Neuronal stem cell (in vitro differentiated cells): Measurements from ENCODE around the gene ISG20L2.
A peak's percentile ranks its signal among the peaks of the same experiment; 100 is the strongest.

ENCODE experiments used
- DNase-seq: peaks from one replicate; pipeline ENCODE4 v3.0.0-alpha.2; 2013; ENCODE audit warnings: low spot score
- H2AFZ ChIP-seq: one replicate; pipeline ENCODE4 v1.6.1; 2013; ENCODE audit warnings: mild to moderate bottlenecking, low read length, inconsistent platforms
- H2AK5ac ChIP-seq: 2 replicates; pipeline ENCODE4 v1.6.1; 2013; ENCODE audit warnings: low read depth, mild to moderate bottlenecking, inconsistent platforms, low read length, moderate library complexity, mixed read lengths
- H2BK120ac ChIP-seq: 2 replicates; pipeline ENCODE4 v1.6.1; 2013; ENCODE audit warnings: low read depth, mild to moderate bottlenecking, inconsistent platforms, low read length, moderate library complexity, mixed read lengths
- H2BK12ac ChIP-seq: one replicate; pipeline ENCODE4 v1.6.1; 2013; ENCODE audit warnings: low read length, inconsistent platforms
- H2BK15ac ChIP-seq: 2 replicates; pipeline ENCODE4 v1.6.1; 2013; ENCODE audit warnings: mild to moderate bottlenecking, low read length, inconsistent platforms, mixed read lengths
- H2BK5ac ChIP-seq: one replicate; pipeline ENCODE4 v1.6.1; 2013; ENCODE audit warnings: inconsistent platforms, mild to moderate bottlenecking, low read length, moderate library complexity
- H3K14ac ChIP-seq: one replicate; pipeline ENCODE4 v1.6.1; 2013; ENCODE audit warnings: low read length, inconsistent platforms
- H3K18ac ChIP-seq: 2 replicates; pipeline ENCODE4 v1.6.1; 2013; ENCODE audit warnings: low read length, inconsistent platforms
- H3K23ac ChIP-seq: 2 replicates; pipeline ENCODE4 v1.6.1; 2013; ENCODE audit warnings: low read depth, mild to moderate bottlenecking, mixed read lengths, low read length, inconsistent platforms; ENCODE audit not compliant: poor library complexity
- H3K27ac ChIP-seq: replicated peaks from 3 replicates; pipeline ENCODE4 v1.5.1; 2013; ENCODE audit warnings: low read length, inconsistent platforms
- H3K27me3 ChIP-seq, 3 experiments: 2 replicates each; pipeline ENCODE4 v1.6.1; 2013; ENCODE audit warnings: low read length in 3 of 3, mild to moderate bottlenecking in 2 of 3, inconsistent platforms in 1 of 3, low read depth in 1 of 3, mixed read lengths in 1 of 3, moderate library complexity in 1 of 3; ENCODE audit not compliant: control insufficient read depth in 3 of 3, insufficient read depth in 3 of 3
- H3K36me3 ChIP-seq, 2 donors: replicated peaks in 1 of 2; 2 replicates each; pipeline ENCODE4 v1.6.1; 2013; ENCODE audit warnings: low read length in 2 of 2; ENCODE audit not compliant: control insufficient read depth in 2 of 2, insufficient read depth in 2 of 2
- H3K4ac ChIP-seq: 2 replicates; pipeline ENCODE4 v1.6.1; 2013; ENCODE audit warnings: inconsistent platforms, mild to moderate bottlenecking, low read length, moderate library complexity
- H3K4me1 ChIP-seq, 2 donors: 1 replicate in 1 of 2; 2 replicates in 1 of 2; pipeline ENCODE4 v1.6.1; 2013; ENCODE audit warnings: low read length in 2 of 2, low read depth in 1 of 2; ENCODE audit not compliant: control insufficient read depth in 2 of 2, insufficient read depth in 1 of 2
- H3K4me2 ChIP-seq: one replicate; pipeline ENCODE4 v1.6.1; 2013; ENCODE audit warnings: mild to moderate bottlenecking, low read length, inconsistent platforms; ENCODE audit not compliant: insufficient read depth, poor library complexity, severe bottlenecking
- H3K4me3 ChIP-seq, 2 donors: 2 replicates each; pipeline ENCODE4 v1.5.1; 2013; ENCODE audit warnings: low read length in 2 of 2, mild to moderate bottlenecking in 2 of 2, inconsistent platforms in 1 of 2, moderate library complexity in 1 of 2
- H3K79me1 ChIP-seq: one replicate; pipeline ENCODE4 v1.6.1; 2013; ENCODE audit warnings: low read depth, mild to moderate bottlenecking, inconsistent platforms, low read length, moderate library complexity
- H3K9ac ChIP-seq: one replicate; pipeline ENCODE4 v1.6.1; 2013; ENCODE audit warnings: mild to moderate bottlenecking, low read depth, low read length, inconsistent platforms; ENCODE audit not compliant: poor library complexity
- H3K9me3 ChIP-seq, 2 donors: replicated peaks in 1 of 2; 2 replicates each; pipeline versions ENCODE3 to v1.6.1; 2013; ENCODE audit warnings: low read length in 2 of 2, mild to moderate bottlenecking in 2 of 2, inconsistent platforms in 1 of 2, low read depth in 1 of 2, mixed read lengths in 1 of 2, moderate library complexity in 1 of 2; ENCODE audit not compliant: control insufficient read depth in 2 of 2, insufficient read depth in 1 of 2
- H4K8ac ChIP-seq: one replicate; pipeline ENCODE4 v1.6.1; 2013; ENCODE audit warnings: low read depth, mild to moderate bottlenecking, inconsistent platforms, low read length, moderate library complexity
- H4K91ac ChIP-seq: one replicate; pipeline ENCODE4 v1.6.1; 2013; ENCODE audit warnings: low read length, low read depth, mild to moderate bottlenecking, inconsistent platforms; ENCODE audit not compliant: poor library complexity
- WGBS, 2 donors: extraction: QIAGEN DNeasy Blood & Tissue Kit; methylation state at CpG; one replicate each; pipeline ENCODE4 v1.1.7; 2013; ENCODE audit warnings: missing lambda C conversion rate in 2 of 2, mixed read lengths in 1 of 2; ENCODE audit not compliant: insufficient read length in 2 of 2, insufficient replicate concordance in 1 of 2; ENCODE audit errors: extremely low coverage in 2 of 2; 5-methylcytosine and 5-hydroxymethylcytosine counted together

ISG20L2 gene

DNA sequence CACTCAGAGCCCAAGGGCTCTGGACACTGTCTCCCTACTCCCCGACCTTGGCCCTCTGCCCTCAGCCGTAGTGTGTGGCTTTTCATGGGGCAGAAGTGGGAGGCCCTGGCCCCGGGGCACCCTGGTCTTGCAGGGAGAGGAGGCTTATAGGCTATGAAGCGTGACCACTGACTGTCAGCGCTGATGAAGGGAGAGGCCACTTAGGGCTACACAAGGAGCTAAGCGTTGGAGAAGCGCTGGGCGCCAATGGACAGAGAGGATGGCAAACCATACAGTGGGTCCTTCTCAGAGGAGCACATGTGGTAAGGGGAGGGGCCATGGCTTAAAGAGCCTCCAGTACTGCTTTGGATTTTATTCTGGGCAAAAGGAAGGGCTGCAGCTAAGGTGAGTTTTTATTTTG is 31.1 kb downstream of the ISG20L2 start:
- Histone ChIP-seq H2BK15ac (no peak overlapping the region), H3K4me2 (no peak overlapping the region), H2AFZ (no peak overlapping the region), H3K27me3 (peaks cover 0 to under 1% (median 0%) of the 10 kb centered on the region in 3 experiments), H3K4me3 (no peak overlapping the region), H3K18ac (peak overlapping the region; percentile 72), H3K36me3 (peaks cover 26% of the 10 kb centered on the region in 2 donors), H2BK12ac (no peak overlapping the region), H3K9me3 (no peaks in the 10 kb centered on the region), H3K79me1 (peaks cover 3% of the 10 kb centered on the region), H3K4ac (no peak overlapping the region), H3K4me1 (peaks cover 20 to 27% of the 10 kb centered on the region in 2 donors), H2AK5ac (no peak overlapping the region), H4K8ac (no peak overlapping the region), H4K91ac (no peak overlapping the region), H3K27ac (no peak overlapping the region), H2BK120ac (no peak overlapping the region), H3K14ac (no peak overlapping the region), H2BK5ac (no peak overlapping the region), H3K23ac (no peak overlapping the region), H3K9ac (no peak overlapping the region)
- WGBS, 2 donors, result no CpG with 5 or more reads among the region's 8 CpGs
- no peak for DNase-seq

DNA sequence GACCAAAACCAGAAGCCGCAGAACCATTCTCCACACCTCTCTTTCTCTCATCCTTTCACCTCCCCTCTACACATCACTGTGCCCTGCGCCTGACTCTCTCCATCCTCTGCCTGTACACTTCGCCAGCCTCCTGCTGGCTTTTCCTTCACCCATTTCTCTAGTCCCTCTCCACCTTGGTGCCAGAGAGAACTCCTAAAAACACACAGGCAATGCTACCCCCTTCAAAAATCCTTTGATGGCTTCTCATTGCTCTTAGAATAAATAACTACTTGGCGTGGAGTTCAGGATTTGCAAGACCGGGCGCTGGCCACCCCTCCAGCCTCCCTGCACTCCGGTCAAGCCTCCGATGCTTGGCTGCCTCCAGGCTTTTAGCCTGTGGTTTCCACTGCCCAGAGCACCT is 31.8 kb downstream of the ISG20L2 start:
- Histone ChIP-seq H2AFZ (no peak overlapping the region), H3K4ac (no peak overlapping the region), H3K9me3 (no peaks in the 10 kb centered on the region), H3K14ac (no peak overlapping the region), H4K8ac (no peak overlapping the region), H3K4me3 (no peak overlapping the region), H3K27ac (no peak overlapping the region), H3K9ac (no peak overlapping the region), H3K23ac (no peak overlapping the region), H3K79me1 (peaks cover 3% of the 10 kb centered on the region), H3K4me2 (no peak overlapping the region), H2BK12ac (no peak overlapping the region), H3K36me3 (peaks cover 26% of the 10 kb centered on the region in 2 donors), H2BK15ac (no peak overlapping the region), H4K91ac (no peak overlapping the region), H3K27me3 (peaks cover 0 to 4% (median 0%) of the 10 kb centered on the region in 3 experiments), H2BK5ac (no peak overlapping the region), H3K18ac (no peak overlapping the region), H3K4me1 (peaks cover 27 to 34% of the 10 kb centered on the region in 2 donors), H2BK120ac (no peak overlapping the region), H2AK5ac (no peak overlapping the region)
- no peak for DNase-seq
- no CpG with 5 or more reads among the region's 8 CpGs for WGBS, 2 donors

DNA sequence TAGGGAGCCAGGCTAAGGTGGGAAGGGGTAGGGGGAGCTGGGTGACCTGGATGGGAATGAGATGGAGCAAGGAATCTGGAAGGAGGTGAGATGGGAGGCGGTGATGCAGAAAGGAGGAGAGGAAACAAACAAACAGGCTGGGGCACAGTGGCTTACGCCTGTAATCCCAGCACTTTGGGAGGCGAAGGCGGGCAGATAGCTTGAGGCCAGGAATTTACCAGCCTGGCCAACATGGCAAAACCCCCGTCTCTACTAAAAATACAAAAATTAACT is 33.9 kb downstream of the ISG20L2 start:
- Histone ChIP-seq H3K4me1 (peaks cover 47 to 56% of the 10 kb centered on the region in 2 donors), H3K14ac (no peak overlapping the region), H3K9me3 (no peaks in the 10 kb centered on the region), H2BK12ac (no peak overlapping the region), H3K79me1 (no peaks in the 10 kb centered on the region), H2BK15ac (peak overlapping the region; percentile 38), H3K4ac (no peak overlapping the region), H3K27ac (no peak overlapping the region), H2BK5ac (peak overlapping the region; percentile 63), H3K4me3 (no peak overlapping the region), H4K8ac (no peak overlapping the region), H2AK5ac (peak overlapping the region; percentile 82), H3K36me3 (peaks cover 11 to 12% of the 10 kb centered on the region in 2 donors), H3K18ac (peak overlapping the region; percentile 33), H3K9ac (no peak overlapping the region), H2BK120ac (peak overlapping the region; percentile 3), H2AFZ (peak overlapping the region; percentile 27), H3K23ac (no peak overlapping the region), H3K4me2 (no peak overlapping the region), H3K27me3 (peaks cover 0 to 18% (median 0%) of the 10 kb centered on the region in 3 experiments), H4K91ac (no peak overlapping the region)
- no peak for DNase-seq
- WGBS, 2 donors, result no CpG with 5 or more reads among the region's 5 CpGs

DNA sequence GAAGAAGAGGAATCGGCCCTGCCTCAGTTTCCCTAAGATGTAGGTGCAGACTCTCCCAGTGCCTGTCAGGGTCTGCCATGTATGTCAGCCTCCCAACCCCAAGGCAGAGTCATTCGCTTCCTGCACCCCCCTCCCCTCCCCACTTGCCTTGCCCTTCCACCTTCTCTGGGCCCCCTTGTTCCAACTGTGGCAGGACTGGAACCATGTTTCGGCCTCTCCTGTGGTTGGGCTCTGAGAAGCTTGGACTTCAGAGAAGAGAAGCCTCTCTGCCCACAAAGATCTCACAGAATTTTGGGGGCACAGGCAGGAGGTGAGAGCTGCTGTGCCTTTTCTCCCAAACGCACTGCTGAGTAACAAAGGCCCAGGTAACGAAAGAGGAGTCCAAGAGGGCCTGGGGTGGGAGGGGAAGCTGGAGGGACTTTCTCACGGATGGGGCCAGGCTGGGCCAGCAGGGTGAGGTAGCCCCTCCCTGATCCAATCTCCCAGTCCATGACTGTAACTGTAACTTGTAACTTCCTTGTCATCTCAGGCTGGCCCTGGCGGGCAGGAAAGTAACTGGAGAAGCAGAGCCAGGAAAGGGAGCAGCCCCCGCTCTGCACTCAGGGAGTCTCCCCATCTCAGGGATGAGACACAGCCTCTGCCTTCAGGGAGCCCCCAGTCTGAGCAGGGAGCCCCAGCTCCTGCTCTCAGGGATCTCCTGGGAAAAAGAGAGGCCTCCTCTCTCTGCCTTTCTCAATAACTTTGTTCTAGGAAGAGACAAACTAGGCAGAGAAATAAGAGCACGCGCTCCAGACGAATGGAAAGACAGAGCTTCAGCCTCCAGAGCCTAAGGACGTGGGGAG is 34.5 kb downstream of the ISG20L2 start:
- Histone ChIP-seq H2BK15ac (peak overlapping the region; percentile 40), H3K4me2 (no peak overlapping the region), H3K27ac (peak overlapping the region; percentile 71), H3K4me3 (no peak overlapping the region), H2BK120ac (peak overlapping the region; percentile 3), H2AK5ac (peak overlapping the region; percentile 82), H3K14ac (no peak overlapping the region), H3K4me1 (peaks cover 47 to 56% of the 10 kb centered on the region in 2 donors), H2BK5ac (peak overlapping the region; percentile 63), H3K23ac (no peak overlapping the region), H3K36me3 (peaks cover 7 to 8% of the 10 kb centered on the region in 2 donors), H3K27me3 (peaks cover 0 to 18% (median 0%) of the 10 kb centered on the region in 3 experiments), H3K9ac (no peak overlapping the region), H4K8ac (no peak overlapping the region), H2AFZ (peak overlapping the region; percentile 27), H2BK12ac (peak overlapping the region; percentile 80), H3K9me3 (no peaks in the 10 kb centered on the region), H4K91ac (no peak overlapping the region), H3K18ac (peak overlapping the region; percentile 77), H3K4ac (no peak overlapping the region), H3K79me1 (no peaks in the 10 kb centered on the region)
- DNase-seq, result no peak
- WGBS, 2 donors, result no CpG with 5 or more reads among the region's 12 CpGs
